Colonic mucosa (tissue), 4 donors: Measurements from ENCODE around the gene CAMK4. TPM values are rescaled to one million over a fixed set of nuclear protein-coding genes. Genes with fewer than 3 reads are reported as not detected.

Experiments used
- DNase-seq: peaks from one replicate; pipeline ENCODE4 v3.0.0-alpha.2; 2020
- H3K27ac ChIP-seq: fragments of 200-600 bp; one replicate; pipeline ENCODE4 v1.8.0; 2021
- H3K27me3 ChIP-seq: fragments of 200-600 bp; one replicate; pipeline ENCODE4 v1.8.0; 2021
- H3K36me3 ChIP-seq: fragments of 200-600 bp; one replicate; pipeline ENCODE4 v1.8.0; 2021
- H3K4me1 ChIP-seq: fragments of 200-600 bp; one replicate; pipeline ENCODE4 v1.8.0; 2021; ENCODE audit warnings: mild to moderate bottlenecking
- H3K4me3 ChIP-seq: fragments of 200-600 bp; one replicate; pipeline ENCODE4 v1.8.0; 2021
- H3K9ac ChIP-seq, 2 donors: one replicate each; pipeline ENCODE4 v1.7.0; 2013; ENCODE audit warnings: control low read depth in 2 of 2, low read depth in 2 of 2, low read length in 2 of 2
- H3K9me3 ChIP-seq: fragments of 200-600 bp; one replicate; pipeline ENCODE4 v1.8.0; 2021
- intact Hi-C: fragments of 100-400 bp; cut with DNase I; formaldehyde crosslinking; loops from one replicate; pipeline ENCODE4 v1.14.1; 2022
- total RNA-seq, 2 donors: library from RNA; stranded (reverse); fragmentation: NEBNext Ultra II Directional in 1 of 2; extraction: Animal tissue kit (Norgen Biotek cat#: 25700) in 1 of 2; gene quantifications; one replicate each; pipeline ENCODE4 v1.2.1, GENCODE V29; 2021
- TF ChIP-seq, protein P1 (sequence below): fragments of 200-600 bp; IDR thresholded peaks from one replicate; pipeline ENCODE4 v1.8.0; 2022; ENCODE audit warnings: antibody characterized with exemption, mild to moderate bottlenecking
- donor health status: healthy.
- donor health status: DM: no; HTN: no; CAD: no.
- donor health status: DM: no; HTN: no; CAD: no.

Gene CAMK4
- total RNA-seq, 2 donors from 2014 or later, result 2.4 to 2.9 TPM

DNA sequence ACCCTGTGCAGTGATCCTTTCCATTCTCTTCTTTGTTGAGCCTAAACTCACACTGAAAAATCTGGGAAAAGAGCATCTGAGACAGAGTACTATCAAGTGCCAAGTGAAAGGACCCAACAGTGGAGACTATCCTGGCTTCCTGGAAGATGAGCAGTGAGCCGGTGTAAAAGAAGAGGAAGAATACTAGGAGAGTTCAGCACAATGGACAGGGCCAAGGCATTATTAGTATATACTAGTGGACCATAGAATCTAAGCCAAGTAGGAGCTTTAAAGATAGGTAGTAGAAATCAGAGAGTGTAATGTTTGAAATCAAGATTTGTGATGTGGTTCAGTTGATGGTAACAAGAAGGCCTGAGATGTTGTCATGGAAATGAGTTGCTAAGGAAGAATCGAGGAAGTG is 140.8 kb downstream of the CAMK4 start:
- Histone ChIP-seq H3K9ac (no peak overlapping the region), H3K27ac (no peak overlapping the region), H3K36me3 (no peaks in the 10 kb centered on the region), H3K4me3 (no peak overlapping the region), H3K27me3 (no peaks in the 10 kb centered on the region), H3K4me1 (no peaks in the 10 kb centered on the region), H3K9me3 (peaks cover 3% of the 10 kb centered on the region)
- intact Hi-C loops, result no loop called here
- TF ChIP-seq, protein P1, sequence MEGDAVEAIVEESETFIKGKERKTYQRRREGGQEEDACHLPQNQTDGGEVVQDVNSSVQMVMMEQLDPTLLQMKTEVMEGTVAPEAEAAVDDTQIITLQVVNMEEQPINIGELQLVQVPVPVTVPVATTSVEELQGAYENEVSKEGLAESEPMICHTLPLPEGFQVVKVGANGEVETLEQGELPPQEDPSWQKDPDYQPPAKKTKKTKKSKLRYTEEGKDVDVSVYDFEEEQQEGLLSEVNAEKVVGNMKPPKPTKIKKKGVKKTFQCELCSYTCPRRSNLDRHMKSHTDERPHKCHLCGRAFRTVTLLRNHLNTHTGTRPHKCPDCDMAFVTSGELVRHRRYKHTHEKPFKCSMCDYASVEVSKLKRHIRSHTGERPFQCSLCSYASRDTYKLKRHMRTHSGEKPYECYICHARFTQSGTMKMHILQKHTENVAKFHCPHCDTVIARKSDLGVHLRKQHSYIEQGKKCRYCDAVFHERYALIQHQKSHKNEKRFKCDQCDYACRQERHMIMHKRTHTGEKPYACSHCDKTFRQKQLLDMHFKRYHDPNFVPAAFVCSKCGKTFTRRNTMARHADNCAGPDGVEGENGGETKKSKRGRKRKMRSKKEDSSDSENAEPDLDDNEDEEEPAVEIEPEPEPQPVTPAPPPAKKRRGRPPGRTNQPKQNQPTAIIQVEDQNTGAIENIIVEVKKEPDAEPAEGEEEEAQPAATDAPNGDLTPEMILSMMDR, result no peak
- DNase-seq, result no peak

DNA sequence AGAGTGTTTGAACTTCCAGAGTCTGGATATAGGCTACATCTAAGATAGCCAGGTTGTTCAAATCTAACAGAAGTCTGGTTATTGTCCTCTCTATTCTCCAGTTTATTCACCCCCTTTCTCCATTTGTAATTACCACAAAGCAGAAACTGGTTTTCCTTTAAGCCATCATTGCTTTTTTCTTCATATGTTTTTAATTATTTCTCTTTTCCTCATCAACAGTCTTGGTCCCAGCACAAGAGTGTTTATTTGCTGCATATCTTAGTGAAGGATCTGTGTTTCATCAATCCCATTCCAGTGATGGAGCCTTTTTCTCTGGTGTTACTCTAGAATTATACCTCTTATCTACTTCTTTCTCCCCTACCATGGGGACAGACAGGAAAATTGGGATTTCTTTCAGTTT is 142.2 kb downstream of the CAMK4 start:
- Histone ChIP-seq H3K27me3 (no peaks in the 10 kb centered on the region), H3K4me1 (no peaks in the 10 kb centered on the region), H3K4me3 (no peak overlapping the region), H3K36me3 (no peaks in the 10 kb centered on the region), H3K9ac (no peak overlapping the region), H3K9me3 (peaks cover 3% of the 10 kb centered on the region), H3K27ac (no peak overlapping the region)
- TF ChIP-seq, protein P1, result no peak
- intact Hi-C loops, result no loop called here
- DNase-seq, result no peak

DNA sequence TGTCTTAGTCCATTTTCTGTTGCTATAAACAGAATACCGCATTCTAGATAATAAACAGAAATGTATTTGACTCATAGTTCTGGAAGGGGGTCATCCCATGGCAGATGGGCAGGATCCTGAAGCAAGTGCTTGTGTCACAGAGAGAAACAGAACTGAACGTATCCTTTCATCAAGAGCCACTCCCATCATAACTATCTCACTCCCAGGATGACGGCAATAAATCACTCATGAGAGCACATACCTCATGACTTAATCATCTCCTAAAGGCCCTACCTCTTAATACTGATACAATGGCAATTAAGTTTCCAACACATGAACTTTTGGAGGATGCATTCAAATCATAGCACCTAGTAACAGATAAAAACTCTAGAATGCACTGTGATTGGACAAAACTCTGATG is 142.9 kb downstream of the CAMK4 start:
- no peaks in the 10 kb centered on the region for H3K4me1 ChIP-seq
- H3K9ac ChIP-seq, result no peak overlapping the region
- no peak overlapping the region for H3K4me3 ChIP-seq
- H3K36me3 ChIP-seq, result no peaks in the 10 kb centered on the region
- TF ChIP-seq, protein P1, result no peak
- no peaks in the 10 kb centered on the region for H3K27me3 ChIP-seq
- peaks cover 3% of the 10 kb centered on the region for H3K9me3 ChIP-seq
- H3K27ac ChIP-seq, result no peak overlapping the region
- intact Hi-C loops, result no loop called here
- DNase-seq, result no peak

DNA sequence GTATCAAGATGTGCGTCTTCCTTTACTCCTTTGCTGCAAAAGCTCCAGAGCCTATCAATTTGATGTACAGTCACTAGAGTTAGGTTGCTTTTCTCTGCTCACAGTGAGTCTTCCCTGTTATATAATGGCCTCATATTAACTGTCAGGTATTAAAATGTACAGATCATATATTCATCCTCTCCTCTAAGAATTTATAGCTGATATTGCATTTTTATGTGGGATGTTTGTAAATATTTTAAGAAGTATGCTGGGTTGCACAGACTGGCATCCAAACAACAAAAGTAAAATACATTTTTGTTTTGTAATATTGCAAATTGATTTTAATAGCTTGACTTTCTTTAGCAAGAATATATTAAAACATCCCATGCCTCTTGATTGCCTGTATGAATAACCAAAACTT is 148.6 kb downstream of the CAMK4 start:
- Histone ChIP-seq H3K4me1 (no peaks in the 10 kb centered on the region), H3K9me3 (peaks cover 3% of the 10 kb centered on the region), H3K36me3 (no peaks in the 10 kb centered on the region), H3K27ac (no peak overlapping the region), H3K9ac (no peak overlapping the region), H3K4me3 (no peak overlapping the region), H3K27me3 (no peaks in the 10 kb centered on the region)
- DNase-seq, result no peak
- TF ChIP-seq, protein P1, result no peak
- intact Hi-C loops, result no loop called here

DNA sequence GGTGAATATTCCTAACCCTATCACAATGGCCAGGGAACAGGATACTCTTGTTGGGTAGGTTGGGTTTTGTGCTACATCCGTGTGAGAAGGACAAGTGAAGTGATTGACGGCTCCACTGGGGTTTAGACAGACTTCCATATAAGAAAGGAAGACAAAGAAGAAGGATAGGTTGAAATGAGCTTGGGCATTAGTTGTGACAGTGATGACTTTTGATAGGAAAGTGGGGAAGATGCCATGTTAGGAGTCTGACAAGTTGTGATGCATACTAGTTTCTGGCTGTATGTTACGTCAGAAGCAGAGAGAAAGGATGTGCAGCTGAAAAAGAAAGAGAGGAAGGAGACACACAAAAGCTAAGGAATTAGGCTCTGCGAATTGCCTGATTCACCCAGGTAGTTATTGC is 150.2 kb downstream of the CAMK4 start:
- H3K4me3 ChIP-seq, result no peak overlapping the region
- intact Hi-C loops, result no loop called here
- TF ChIP-seq, protein P1, result no peak

DNA sequence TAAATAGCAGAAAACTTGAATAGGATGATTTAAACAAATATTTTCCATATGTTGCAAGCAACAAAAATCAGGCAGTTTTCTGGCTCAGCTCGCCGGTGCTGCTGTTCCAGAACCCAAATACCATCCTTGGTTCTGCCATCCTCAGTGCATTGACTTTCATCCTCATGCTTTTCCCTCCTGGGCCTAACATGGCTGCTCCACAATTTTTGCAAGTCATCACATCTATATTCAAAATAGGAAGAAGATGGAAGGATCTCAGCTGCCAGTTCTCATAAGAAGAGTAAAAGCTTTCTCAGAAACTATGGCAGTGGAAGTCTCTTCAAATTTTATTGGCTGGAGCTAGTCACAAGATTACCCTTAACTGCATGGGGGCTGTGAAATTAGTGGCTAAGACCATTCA is 151.5 kb downstream of the CAMK4 start:
- intact Hi-C loops, result no loop called here
- Histone ChIP-seq H3K27me3 (no peaks in the 10 kb centered on the region), H3K36me3 (no peaks in the 10 kb centered on the region), H3K4me1 (no peaks in the 10 kb centered on the region), H3K9ac (no peak overlapping the region), H3K9me3 (no peaks in the 10 kb centered on the region), H3K27ac (no peak overlapping the region), H3K4me3 (no peak overlapping the region)
- DNase-seq, result no peak
- TF ChIP-seq, protein P1, result no peak

More for the DNA sequence above, 150.2 kb downstream of the CAMK4 start:
- no peaks in the 10 kb centered on the region for H3K27me3 ChIP-seq
- no peaks in the 10 kb centered on the region for H3K4me1 ChIP-seq
- no peak for DNase-seq
- H3K9ac ChIP-seq, result no peak overlapping the region
- no peaks in the 10 kb centered on the region for H3K36me3 ChIP-seq
- peaks cover 1% of the 10 kb centered on the region for H3K9me3 ChIP-seq
- no peak overlapping the region for H3K27ac ChIP-seq
